HT1080 (cell line): ENCODE data around the gene CDKN2AIPNL. TPM values are rescaled to one million over a fixed set of nuclear protein-coding genes. Genes with fewer than 3 reads are reported as not detected.

Experiments
- total RNA-seq: library from RNA; depleted of rRNA; stranded (reverse); fragments of >200 nt; shearing (Covaris generic); gene quantifications from 2 replicates; pipeline ENCODE4 v1.2.3, GENCODE V29; 2014; rRNA removed

CDKN2AIPNL gene
- total RNA-seq, 1 experiment from 2014 or later, result 81.7 TPM

Other genes starting within 250 kb of the CDKN2AIPNL start
- 235 and 289 TPM in 2 replicates for gene SKP1, start 234.9 kb downstream of the CDKN2AIPNL start, total RNA-seq
- 224 and 287 TPM in 2 replicates for gene PPP2CA, start 185.8 kb downstream of the CDKN2AIPNL start, total RNA-seq
- 0.50 and 1.1 TPM in 2 replicates for gene CDKL3, start 44.7 kb downstream of the CDKN2AIPNL start, total RNA-seq
- gene UBE2B, start 40.3 kb downstream of the CDKN2AIPNL start, total RNA-seq, result 17.4 and 23.3 TPM in 2 replicates
- gene JADE2, start 113.8 kb upstream of the CDKN2AIPNL start, total RNA-seq, result 33.5 and 46.9 TPM in 2 replicates
- gene SAR1B, start 220.9 kb upstream of the CDKN2AIPNL start, total RNA-seq, result 41.9 and 49.5 TPM in 2 replicates
- 8.5 and 10.8 TPM in 2 replicates for gene SEC24A, start 236.9 kb upstream of the CDKN2AIPNL start, total RNA-seq